AG08395 (cell line): ENCODE measurements around the gene TAOK1.
"Not testable (repeated sequence)": the region's sequence is repeated elsewhere in the genome, so short reads cannot be mapped to it uniquely, and the experiment has no call there.

Experiments used
- DNase-seq: peaks from one replicate; pipeline ENCODE4 v3.0.0; 2012; ENCODE audit warnings: mixed read lengths, low spot score

Gene TAOK1

DNA sequence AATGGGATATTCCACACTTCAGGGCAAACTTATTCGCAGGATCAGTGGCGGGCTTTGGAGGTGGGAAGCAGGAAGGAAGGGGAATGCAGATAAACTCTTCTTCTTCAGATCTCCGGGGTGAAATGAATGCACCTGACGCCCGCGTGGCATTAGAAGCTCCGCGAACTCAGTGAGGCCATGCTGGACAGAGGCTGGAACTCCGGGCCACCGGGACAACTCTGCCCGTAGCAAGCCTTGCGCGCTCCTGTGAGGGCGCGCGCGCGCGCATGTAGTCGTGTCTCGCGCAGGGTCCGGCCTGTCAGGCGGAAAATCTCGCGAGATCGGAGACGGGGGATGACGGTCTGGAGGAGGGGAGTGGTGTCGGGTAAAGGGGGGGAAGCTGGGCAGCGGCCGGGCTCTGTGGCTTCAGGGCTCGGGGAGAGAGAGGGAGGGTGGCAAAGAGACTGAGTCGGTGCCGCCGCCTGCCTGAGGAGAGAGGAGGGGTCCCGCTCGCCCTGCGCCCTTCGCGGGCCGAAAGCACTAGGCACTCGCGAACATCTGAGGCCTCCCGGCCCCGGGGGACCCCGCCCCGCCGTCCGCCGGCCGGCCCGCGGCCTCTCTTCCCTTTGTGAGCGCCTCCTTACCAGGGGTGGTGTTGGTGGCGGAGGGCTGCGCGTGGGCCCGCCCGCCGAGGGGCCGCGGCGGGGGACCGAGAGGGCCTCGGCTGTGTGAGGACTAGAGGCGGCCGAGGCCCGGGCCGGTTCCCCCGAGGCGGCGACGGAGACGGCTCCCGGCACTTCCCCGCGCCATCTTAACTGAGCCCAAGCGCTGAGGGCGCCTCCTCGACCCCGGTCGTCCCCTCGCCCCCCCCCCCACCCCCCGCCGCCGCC is at the start of gene TAOK1:
Gene TAOK1, plus strand, starts transcription at position 382 of the 869 bp plus-strand sequence. CDS start 61,186 bp downstream, outside the sequence.
- DNase-seq, result peak; percentile 98

DNA sequence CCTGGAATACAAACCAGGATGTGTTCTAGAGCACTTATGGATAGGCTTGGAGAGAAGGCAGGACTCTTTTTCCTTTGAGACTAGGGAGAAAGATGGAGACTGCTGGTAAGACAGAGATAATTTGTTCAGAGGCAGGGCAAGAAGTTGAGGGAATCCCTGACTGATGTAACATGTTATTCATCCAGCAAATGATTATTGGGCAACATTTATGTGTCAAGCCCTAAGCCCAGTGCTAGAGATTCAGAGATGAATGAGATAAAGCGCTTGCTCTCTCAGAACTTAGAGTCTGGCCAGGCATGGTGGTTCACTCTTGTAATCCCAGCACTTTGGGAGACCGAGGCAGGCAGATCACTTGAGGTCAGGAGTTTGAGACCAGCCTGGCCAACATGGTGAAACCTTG is 48.4 kb upstream of the TAOK1 start:
- peak; percentile 16 for DNase-seq

DNA sequence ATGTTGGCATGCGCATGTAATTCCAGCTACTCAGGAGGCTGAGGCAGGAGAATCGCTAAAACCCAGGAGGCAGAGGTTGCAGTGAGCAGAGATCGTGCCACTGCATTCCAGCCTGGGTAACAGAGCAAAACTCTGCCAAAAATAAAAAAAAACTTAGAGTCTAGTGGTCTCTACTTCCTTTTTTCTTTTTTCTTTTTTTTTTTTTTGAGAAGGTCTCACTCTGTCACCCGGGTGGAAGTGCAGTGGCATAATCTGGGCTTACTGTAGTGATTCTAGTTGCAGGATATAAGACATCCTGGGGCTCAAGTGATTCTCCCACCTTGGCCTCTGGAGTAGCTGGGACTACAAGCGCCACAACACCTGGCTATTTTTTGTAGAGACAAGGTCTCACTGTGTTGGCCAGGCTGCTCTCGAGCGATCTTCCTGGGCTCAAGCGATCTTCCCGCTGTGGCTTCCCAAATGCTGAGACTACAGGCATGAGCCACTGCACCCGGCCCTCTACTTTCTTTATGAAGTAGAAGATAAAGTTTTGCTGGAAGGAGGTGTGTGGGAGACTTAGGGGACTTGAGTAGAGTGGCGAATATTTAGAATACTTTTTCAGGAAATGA is 47.9 kb upstream of the TAOK1 start:
- no peak for DNase-seq

DNA sequence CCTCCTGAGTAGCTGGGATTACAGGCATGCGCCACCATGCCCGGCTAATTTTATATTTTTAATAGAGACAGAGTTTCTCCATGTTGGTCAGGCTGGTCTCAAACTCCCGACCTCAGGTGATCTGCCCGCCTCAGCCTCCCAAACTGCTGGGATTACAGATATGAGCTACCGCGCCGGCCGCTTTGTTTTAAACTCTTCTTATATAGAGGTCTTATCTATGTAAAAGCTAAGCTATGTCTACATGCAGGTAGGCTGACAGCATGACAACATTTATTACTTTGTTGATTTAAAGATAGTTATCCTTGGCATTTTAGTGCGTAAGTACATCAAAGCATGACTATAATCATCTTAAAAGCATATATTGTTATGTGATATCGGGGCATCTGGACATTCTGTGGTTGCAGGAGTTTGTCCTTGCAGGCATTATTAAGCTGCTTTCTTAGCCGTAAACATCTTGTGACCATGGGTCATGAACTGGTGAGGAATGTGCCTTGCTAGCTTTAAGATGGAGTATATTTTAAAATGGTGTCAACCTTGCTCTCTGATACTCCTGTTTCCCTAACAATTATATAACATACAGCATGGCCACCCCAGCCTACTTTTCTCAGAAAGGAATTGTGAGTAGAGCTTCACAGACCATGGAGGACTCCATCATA is 45.8 kb upstream of the TAOK1 start:
- no peak for DNase-seq

DNA sequence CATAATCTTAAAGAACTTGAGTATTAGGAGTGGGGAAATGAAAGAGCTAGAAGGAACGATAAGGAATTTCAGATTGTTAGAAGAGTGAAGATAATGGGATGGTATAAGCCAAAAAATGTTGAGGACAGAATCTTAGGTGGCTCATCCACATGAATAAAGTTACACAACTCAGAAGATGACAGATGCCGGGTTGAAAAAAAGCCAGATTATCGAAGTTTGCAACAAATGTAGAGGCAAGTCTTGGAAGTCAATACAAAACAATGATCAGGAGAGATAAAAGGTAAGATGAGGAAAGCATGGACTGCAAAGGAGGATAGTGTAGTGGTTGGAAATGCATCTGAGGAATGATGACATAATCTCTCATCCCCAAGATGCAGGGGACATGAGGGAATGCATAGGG is 45.1 kb upstream of the TAOK1 start:
- no peak for DNase-seq

DNA sequence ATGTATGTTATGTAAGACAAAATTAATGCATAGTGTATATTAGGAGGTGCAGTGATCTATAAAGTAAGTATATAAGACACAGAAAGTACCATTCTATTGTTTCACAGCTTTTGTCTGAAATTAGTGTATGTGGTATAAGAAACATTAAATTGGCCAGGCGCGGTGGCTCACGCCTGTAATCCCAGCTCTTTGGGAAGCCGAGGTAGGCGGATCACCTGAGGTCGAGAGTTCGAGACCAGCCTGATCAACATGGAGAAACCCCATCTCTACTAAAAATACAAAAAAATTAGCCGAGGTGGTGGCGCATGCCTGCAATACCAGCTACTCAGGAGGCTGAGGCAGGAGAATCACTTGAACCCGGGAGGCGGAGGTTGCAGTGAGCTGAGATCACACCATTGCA is 44.7 kb upstream of the TAOK1 start:
- DNase-seq, result not testable (repeated sequence)

DNA sequence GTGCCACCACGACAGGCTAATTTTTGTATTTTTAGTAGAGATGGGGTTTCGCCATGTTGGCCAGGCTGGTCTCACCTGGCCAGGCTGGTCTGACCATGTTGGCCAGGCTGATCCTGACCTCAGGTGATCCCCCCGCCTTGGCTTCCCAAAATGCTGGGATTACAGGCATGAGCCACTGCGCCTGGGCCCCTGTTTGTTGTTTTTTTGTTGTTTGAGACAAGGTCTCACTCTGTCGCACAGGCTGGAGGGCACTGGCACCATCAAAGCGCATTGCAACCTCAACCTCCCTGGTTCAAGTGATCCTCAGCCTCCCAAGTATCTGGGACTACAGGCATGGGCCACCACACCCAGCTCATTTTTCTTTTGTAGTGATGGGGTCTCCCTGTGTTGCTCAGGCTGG is 43.7 kb upstream of the TAOK1 start:
- no peak for DNase-seq

DNA sequence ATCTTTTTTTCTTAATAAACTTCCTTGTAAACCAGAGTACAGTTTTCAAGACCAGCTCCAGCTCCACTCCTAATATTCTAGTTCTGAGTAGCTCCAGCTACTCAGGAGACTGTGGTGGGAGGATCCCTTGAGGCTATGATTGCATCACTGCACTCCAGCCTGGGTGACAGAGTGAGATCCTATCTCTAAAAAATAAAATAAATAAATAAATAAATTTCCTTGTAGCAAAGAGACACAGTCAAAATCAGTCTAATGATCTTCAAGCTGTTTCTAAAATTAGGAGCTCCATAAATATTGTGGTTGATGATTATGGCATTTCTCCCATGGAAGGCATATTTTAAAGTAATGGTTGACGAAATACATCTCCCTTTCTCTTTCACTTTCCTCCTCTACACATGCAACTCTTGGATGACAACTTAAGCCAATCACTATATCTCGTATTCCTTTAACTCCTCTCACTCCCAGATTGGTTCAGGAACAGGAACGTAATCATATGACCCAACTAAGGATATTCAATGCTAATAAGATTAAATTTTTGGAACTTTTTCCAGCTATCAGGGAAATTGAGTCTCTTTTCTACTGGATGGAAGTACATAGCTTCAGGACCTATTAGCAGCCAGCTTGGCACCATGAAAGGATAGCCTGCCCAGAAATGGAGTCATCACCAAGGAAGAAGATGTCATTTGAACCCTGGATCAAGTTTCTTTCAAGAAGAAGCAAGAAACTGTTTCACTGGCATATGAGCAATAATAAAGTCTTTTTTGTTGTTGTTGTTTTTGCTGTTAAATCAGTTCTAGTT is 42.1 kb upstream of the TAOK1 start:
- DNase-seq, result no peak

DNA sequence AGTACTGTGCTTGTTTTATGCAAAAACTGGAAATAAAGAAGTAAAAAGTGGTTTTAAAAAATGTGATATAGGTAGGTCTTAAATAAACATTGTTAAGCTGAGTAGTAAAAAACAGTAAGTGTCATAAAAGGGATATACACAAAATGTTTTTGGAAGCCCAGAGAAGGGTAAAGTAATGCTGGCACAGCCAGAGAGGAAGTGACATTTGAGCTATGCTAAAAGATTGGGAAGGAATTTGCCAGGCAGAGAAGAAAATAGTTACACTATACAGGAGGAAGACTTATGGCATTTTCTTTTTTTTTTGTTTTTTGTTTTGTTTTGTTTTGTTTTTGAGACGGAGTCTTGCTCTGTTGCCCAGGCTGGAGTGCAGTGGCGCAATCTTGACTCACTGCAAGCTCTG is 40.8 kb upstream of the TAOK1 start:
- no peak for DNase-seq

DNA sequence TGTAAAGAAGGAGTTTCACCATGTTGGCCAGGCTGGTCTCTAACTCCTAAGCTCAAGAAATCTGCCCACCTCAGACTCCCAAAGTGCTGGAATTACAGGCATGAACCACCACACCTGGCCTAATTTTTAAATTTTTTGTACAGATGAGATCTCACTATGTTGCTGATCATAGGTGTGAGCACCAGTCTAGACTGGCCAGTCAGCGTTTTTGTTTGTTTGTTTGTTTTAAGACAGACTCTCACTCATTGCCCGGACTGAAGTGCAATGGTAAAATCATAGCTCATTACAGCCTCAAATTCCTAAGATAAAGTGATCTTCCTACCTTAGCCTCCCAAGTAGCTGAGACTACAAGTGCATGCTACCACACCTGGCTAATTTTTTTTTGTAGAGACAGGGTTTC is 38.0 kb upstream of the TAOK1 start:
- DNase-seq, result no peak

DNA sequence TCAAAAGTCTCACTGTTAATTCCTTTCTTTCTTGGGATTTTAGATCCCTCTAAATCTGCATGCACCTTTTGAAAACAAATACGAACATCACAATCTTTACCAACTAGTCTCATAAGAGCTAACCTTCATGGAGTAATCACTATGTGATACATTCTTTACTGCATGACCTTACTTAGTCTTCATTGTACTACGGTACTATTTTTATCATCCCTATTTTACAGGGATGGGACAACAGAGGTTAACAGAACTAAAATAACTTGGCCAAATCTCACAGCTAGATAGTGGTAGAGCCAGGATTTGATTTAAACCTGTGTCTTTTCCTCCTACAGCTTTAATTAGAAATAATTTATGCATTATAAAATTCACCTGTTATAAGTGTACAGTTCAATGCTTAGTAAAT is 32.9 kb upstream of the TAOK1 start:
- no peak for DNase-seq

DNA sequence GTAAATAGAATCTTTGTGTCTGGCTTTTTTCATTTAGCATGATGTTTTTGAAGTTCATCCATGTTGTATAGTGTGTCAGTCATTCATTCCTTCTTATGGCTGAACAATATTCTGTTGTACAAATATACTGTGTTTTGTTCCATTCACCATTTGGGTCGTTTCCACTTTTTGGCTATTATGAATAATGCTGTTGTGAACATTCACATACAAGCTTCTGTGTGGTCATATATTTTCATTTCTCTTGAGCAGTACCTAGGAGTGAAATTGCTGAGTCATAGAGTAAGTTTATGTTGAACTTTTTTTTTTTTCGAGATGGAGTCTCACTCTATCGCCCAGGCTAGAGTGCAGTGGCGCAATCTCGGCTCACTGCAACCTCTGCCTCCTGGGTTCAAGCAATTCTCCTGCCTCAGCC is 32.3 kb upstream of the TAOK1 start:
- DNase-seq, result no peak

DNA sequence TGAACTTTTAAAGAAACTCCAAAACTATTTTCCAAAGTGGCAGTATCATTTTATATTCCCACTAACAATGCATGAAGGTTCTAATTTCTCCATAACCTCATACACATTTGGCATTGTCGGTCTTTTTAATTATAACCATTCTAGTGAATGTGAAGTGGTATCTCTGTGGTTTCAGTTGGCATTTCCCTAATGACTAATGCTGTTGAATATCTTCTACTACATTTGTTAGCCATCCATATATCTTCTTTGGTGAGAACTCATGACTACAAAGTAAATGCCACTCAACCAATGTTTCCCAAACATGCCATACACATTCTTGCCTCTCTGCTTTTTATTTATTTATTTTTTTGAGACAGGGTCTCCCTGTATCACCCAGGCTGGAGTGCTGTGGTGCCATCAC is 31.7 kb upstream of the TAOK1 start:
- no peak for DNase-seq

DNA sequence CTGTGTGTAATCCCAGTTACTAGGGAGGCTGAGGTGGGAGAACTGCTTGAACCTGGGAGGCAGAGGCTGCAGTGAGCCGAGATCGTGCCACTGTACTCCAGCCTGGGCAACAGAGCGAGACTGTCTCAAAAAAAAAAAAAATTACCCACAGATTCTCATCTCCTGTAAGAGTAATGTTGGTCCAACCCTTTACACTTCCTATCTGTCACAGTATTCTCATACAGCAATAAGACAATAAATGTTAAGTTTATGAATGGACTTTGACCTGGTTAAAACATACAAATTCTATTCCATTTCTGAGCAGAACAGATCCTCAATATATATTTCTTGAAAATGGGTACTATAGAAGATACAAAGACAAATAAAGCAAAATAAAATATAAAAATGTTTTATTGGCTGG is 30.4 kb upstream of the TAOK1 start:
- no peak for DNase-seq

DNA sequence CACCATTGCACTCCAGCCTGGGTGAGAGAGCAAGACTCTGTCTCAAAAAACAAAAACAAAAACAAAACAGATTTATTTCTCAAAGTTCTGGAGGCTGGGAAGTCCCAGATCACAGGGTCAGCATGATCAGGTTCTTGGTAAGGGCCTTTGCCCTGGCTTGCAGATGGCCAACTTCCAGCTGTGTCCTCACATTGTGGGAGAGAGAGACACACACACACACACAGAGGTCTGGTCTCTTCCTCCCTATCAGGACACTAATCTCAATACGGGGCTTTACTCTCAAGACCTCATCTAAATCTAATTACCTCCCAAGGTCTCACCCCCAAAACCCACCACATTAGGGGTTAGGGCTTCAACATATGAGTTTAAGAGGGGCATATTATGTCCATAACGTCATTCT is 26.4 kb upstream of the TAOK1 start:
- DNase-seq, result no peak

DNA sequence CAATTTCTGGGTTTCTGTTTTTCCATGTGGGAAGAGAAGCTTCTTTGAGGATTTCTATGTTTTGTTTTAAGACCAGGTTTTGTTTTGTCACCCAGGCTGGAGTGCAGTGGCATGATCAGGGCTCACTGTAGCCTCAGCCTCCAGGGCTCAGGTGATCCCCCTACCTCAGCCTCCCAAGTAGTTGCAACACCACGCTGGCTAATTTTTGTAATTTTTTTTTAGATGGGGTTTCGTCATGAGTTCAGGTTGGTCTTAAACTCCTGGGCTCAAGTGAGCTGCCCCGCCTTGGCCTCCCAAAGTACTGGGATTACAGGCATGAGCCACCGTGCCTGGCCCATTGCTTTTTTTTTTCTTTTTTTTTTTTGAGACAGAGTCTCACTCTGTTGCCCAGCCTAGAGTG is 25.5 kb upstream of the TAOK1 start:
- no peak for DNase-seq

DNA sequence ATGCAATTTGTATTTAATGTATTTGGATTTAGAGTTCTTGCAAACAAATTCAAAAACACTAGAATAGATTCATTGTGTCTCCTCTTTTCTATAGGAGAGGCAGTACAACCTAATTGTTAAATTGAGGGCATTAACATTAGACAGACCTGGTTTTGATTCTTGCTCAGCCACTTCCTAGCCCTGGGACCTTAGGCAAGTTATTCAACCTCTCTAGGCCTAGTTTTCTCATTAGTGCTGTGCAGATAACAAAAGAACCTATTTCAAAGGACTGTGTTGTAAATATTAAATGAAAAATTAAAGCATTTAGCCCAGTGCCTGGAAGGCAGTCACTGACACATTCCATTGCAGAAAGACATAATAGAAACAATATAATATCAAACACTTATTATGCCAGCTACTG is 22.0 kb upstream of the TAOK1 start:
- DNase-seq, result no peak

DNA sequence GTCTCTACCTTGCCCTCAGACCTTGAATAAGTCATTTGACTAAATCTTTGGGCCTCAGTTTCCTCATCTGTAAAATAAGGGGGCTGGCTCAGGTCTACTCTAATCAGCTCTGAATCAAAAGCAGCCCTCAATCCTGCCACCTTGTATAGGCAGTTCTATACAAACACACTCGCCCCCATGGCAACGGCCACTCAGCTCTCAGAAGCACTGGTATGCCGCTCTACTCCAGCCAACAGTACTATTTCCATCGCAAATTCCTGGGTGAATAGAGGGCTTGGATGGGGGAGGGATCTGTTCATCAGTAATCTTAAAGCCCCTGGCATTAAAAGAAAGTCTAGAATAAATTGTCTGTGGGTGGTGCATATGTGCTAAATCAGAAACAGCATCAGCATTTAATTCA is 21.2 kb upstream of the TAOK1 start:
- no peak for DNase-seq

DNA sequence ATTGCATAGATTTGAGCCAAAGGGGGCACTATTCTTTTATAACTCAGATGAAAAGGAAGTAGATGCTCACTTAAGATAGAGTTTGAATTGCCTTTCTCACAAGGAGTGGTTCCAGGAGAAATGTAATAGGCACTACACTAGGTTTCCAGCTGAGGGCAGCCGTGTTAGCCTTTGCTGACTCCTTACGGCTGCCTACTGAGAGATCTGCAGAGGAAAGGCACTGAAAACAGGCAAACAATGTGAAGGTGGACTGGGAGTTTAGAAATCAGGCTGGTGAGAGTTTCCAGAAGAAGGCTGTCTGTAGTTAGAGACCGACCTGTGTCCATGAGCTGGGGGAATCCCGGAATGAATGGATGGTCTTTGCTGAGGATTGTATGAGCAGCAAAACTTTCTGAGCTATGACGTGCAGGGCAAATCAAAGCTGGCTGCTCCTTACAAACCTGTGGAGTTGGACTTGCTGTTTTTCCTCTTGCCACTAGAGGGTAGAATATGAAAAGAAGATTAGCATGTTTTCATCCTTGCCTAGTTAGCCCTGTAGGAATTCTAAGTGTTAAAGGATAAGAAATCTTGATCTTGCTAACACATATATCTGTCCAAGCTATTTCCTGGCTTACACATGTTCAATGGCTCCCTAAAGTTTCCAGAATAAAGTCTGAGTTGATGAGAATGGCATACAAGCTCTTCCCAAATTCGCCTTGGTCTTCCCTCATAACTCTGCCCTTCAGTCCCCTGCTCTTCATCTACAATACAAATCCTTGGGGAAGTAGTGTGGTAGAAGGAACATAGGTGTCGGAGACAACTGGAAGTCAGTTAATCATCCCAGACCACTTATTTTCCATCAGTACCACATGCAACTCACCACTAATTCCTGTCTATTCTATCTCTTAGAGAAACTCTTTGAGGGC is 20.1 kb upstream of the TAOK1 start:
- DNase-seq, result peak; percentile 84

DNA sequence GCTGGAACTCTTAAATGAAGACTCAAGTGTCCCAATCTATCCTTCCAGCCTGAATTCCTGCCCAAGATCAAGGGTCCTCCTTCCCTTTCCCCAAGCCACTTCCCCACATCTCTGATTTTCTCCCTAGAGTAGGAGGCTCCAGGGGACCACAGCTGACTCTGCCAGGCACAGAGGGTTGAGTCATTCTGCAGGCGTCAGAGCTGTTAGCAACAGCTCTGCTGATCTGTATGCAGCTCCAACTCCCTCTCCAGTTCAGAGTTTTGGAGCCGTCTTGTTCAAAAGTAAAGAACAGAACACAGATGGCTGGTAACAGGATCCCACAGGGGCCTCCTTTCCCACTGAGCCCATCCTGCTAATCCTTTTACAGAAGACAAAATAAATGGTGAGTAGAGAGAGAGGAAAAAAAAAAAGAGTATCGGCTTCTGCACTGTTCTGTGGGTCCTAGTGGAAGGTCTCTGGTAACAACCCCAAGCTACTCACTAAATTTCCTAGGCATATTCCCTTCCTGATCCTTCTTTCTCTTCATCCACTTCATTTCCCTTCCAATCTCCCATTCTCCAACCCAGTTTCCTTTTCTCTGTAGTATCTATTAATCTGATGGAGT is 13.4 kb upstream of the TAOK1 start:
- DNase-seq, result peak; percentile 89

DNA sequence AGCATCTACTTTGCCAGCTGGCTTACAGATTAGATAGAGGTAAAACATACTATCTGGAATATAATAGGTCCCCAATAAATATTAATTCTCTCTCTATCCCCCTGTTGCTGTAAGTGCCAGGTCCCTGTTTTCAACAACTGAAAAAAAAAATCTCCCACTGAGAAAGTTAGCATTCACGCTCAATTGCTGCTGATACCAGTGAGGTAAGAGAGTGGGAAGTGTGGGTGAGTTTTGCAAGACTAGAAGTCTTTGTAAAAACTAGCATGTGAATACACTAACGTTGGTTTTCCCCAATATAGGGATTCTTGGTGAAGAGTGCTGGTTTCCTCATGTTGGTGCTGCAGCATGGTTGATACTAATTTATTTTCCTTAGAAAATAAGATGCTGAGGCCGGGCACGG is 11.7 kb upstream of the TAOK1 start:
- no peak for DNase-seq
